GM12878 (cell line): ENCODE results near the gene RCAN1. TPM values are rescaled to one million over a fixed set of nuclear protein-coding genes. Genes with fewer than 3 reads are reported as not detected.

Experiments
- ATAC-seq: fragments of 200-7000 bp; cut with Tn5 transposase; 3 replicates; pipeline ENCODE4 v1.9.1; 2020; ENCODE audit warnings: mild to moderate bottlenecking, moderate library complexity
- BruUV-seq: library from RNA; stranded (reverse); fragments of 400-500 nt; replicated peaks from 2 replicates; lab custom pipeline; 2021; lab: Mats Ljungman, UMichigan
- CTCF ChIA-PET: fragments of 300-600 bp; sonication (Branson Sonifier 250); formaldehyde crosslinking; extraction: SDS; loops from one replicate; lab custom pipeline; 2021; ENCODE audit warnings: inconsistent platforms; lab: Yijun Ruan, JAX
- POLR2A ChIA-PET: fragments of 350-600 bp; formaldehyde crosslinking; extraction: SDS; loops from one replicate; lab custom pipeline; 2021; ENCODE audit warnings: inconsistent platforms; lab: Charles Lee
- RAD21 ChIA-PET: fragments of 300-600 bp; sonication (Branson Sonifier 250); formaldehyde crosslinking; loops from one replicate; lab custom pipeline; 2023; ENCODE audit warnings: antibody characterized with exemption; ENCODE audit not compliant: unreplicated experiment; lab: Charles Lee
- SMC1A ChIA-PET: fragments of 300-600 bp; sonication (Branson Sonifier 250); formaldehyde crosslinking; loops from one replicate; lab custom pipeline; 2023; ENCODE audit not compliant: unreplicated experiment, uncharacterized antibody; lab: Charles Lee
- DNase-seq: peaks from one replicate; pipeline ENCODE4 v3.0.0-alpha.2; 2011; ENCODE audit warnings: low read depth, low spot score
- FAIRE-seq: peaks from 3 replicates; lab custom pipeline; 2011; peaks lifted over from hg19 to GRCh38; lab: Jason Lieb, UNC
- H2AFZ ChIP-seq: 2 replicates; pipeline ENCODE4 v1.6.0; 2011; ENCODE audit warnings: low read depth, low read length, control low read depth; ENCODE audit not compliant: control insufficient read depth
- H3K27ac ChIP-seq: 2 replicates; pipeline ENCODE4 v1.5.1; 2011; ENCODE audit warnings: control low read depth; ENCODE audit not compliant: control insufficient read depth, insufficient read depth
- H3K27me3 ChIP-seq, 2 experiments: replicated peaks in 1 of 2; 2 replicates each; pipeline versions ENCODE4 v1.6.0 to v1.6.1; 2011; ENCODE audit warnings: low read length in 1 of 2; ENCODE audit not compliant: control insufficient read depth in 2 of 2, insufficient read depth in 2 of 2
- H3K36me3 ChIP-seq, 2 experiments: 2 replicates each; pipeline ENCODE4 v1.5.1; 2011; ENCODE audit warnings: low read length in 1 of 2; ENCODE audit not compliant: control insufficient read depth in 2 of 2, insufficient read depth in 2 of 2
- H3K4me1 ChIP-seq: 2 replicates; pipeline ENCODE4 v1.6.1; 2011; ENCODE audit warnings: mild to moderate bottlenecking, low read length, moderate library complexity, mixed read lengths; ENCODE audit not compliant: control insufficient read depth, insufficient read depth
- H3K4me2 ChIP-seq: 2 replicates; pipeline ENCODE4 v1.6.0; 2011; ENCODE audit warnings: control low read depth; ENCODE audit not compliant: control insufficient read depth, insufficient read depth
- H3K4me3 ChIP-seq: fragments of 200-600 bp; sonication (generic); 2 replicates; pipeline ENCODE4 v1.5.1; 2016
- H3K79me2 ChIP-seq: 2 replicates; pipeline ENCODE4 v1.6.0; 2011; ENCODE audit warnings: low read length; ENCODE audit not compliant: control insufficient read depth, insufficient read depth
- H3K9ac ChIP-seq: 2 replicates; pipeline ENCODE4 v1.8.0; 2011; ENCODE audit warnings: low read length, control low read depth, mixed read lengths; ENCODE audit not compliant: control insufficient read depth, insufficient read depth
- H3K9me3 ChIP-seq: replicated peaks from 3 replicates; pipeline ENCODE4 v1.5.1; 2011; ENCODE audit warnings: mild to moderate bottlenecking, low read length; ENCODE audit not compliant: control insufficient read depth, insufficient read depth
- H4K20me1 ChIP-seq: 2 replicates; pipeline ENCODE4 v1.6.0; 2011; ENCODE audit not compliant: control insufficient read depth, insufficient read depth
- CEBPB ChIP-seq, 2 experiments: fragments of 150-350 bp in 1 of 2; IDR thresholded peaks; 2 replicates each; pipeline ENCODE4 v1.6.1; 2012 to 2014; ENCODE audit warnings: low read depth in 2 of 2, low read length in 2 of 2, borderline replicate concordance in 1 of 2, inconsistent platforms in 1 of 2
- FOS ChIP-seq: IDR thresholded peaks from 3 replicates; pipeline ENCODE4 v1.6.1; 2011; ENCODE audit warnings: borderline replicate concordance; ENCODE audit not compliant: insufficient read length; ENCODE audit errors: extremely low read depth
- GATAD2B ChIP-seq: fragments of 450-650 bp; conservative IDR thresholded peaks from 2 replicates; pipeline ENCODE4 v1.6.1; 2017; ENCODE audit warnings: low read depth, mild to moderate bottlenecking, moderate library complexity
- RFX5 ChIP-seq: IDR thresholded peaks from 2 replicates; pipeline ENCODE4 v1.6.1; 2011; ENCODE audit warnings: low read depth, low read length, improper control_type of control experiment
- TARDBP ChIP-seq: IDR thresholded peaks from 2 replicates; pipeline ENCODE4 v1.6.1; 2016; ENCODE audit warnings: borderline replicate concordance
- TCF12 ChIP-seq: IDR thresholded peaks from 2 replicates; pipeline ENCODE4 v1.6.1; 2011; ENCODE audit warnings: low read depth, mild to moderate bottlenecking, low read length
- TCF3 ChIP-seq: IDR thresholded peaks from 2 replicates; pipeline ENCODE4 v1.6.1; 2012; ENCODE audit warnings: low read depth, mild to moderate bottlenecking, low read length, borderline replicate concordance; ENCODE audit not compliant: insufficient read depth
- ZNF274 ChIP-seq: IDR thresholded peaks from one replicate; pipeline ENCODE4 v1.8.0; 2011; ENCODE audit not compliant: insufficient read length, insufficient read depth
- ZNF384 ChIP-seq: IDR thresholded peaks from 2 replicates; pipeline ENCODE4 v1.6.1; 2012; ENCODE audit warnings: low read depth, mild to moderate bottlenecking, low read length, improper control_type of control experiment, borderline replicate concordance
- WGBS: methylation state at CpG from one replicate; pipeline ENCODE4 v1.1.6; 2016; ENCODE audit warnings: low lambda C conversion rate; ENCODE audit not compliant: insufficient replicate concordance, insufficient coverage; ENCODE audit errors: missing lambda C conversion rate; 5-methylcytosine and 5-hydroxymethylcytosine counted together
- in situ Hi-C: fragments of 300-500 bp; cut with MboI; formaldehyde crosslinking; loops from 9 replicates; pipeline ENCODE4 v1.14.3; 2018; ENCODE audit warnings: mixed read lengths
- intact Hi-C: fragments of 100-400 bp; cut with micrococcal nuclease; formaldehyde crosslinking; loops from one replicate; pipeline ENCODE4 v1.14.2; 2022; ENCODE audit not compliant: unreplicated experiment
- polyA plus RNA-seq, 11 experiments: library from polyadenylated mRNA; depleted of rRNA in 4 of 11; unstranded in 6 of 11; stranded (reverse) in 5 of 11; fragments of >200 nt; fragmentation: Nextera tagmentation in 4 of 11; fragmentation: Illumina TruSeq in 1 of 11; extraction: Ambion mirVana in 4 of 11; extraction: Trizol in 1 of 11; gene quantifications; 1 replicate in 1 of 11; 2 replicates in 10 of 11; pipeline versions ENCODE4 v1.2.1 to v1.2.3, GENCODE V29; 2011 to 2016; ENCODE audit warnings: inconsistent platforms in 2 of 11, missing spikeins in 2 of 11, low read depth in 1 of 11
- total RNA-seq, 4 experiments: library from RNA; depleted of rRNA in 3 of 4; stranded (reverse); fragments of >200 nt in 3 of 4; fragmentation: Illumina TruSeq in 1 of 4; extraction: Trizol in 1 of 4; gene quantifications; 2 replicates each; pipeline versions ENCODE4 v1.2.1 to v1.2.3, GENCODE V29; 2013 to 2021
- TF ChIP-seq, protein P1 (sequence below): fragments of 450-650 bp; IDR thresholded peaks from 2 replicates; pipeline ENCODE4 v1.6.1; 2017; ENCODE audit warnings: mild to moderate bottlenecking, moderate library complexity
- TF ChIP-seq, protein P2 (sequence below): IDR thresholded peaks from 2 replicates; pipeline ENCODE4 v1.6.1; 2012; ENCODE audit warnings: low read depth, low read length, improper control_type of control experiment
- TF ChIP-seq, protein P3 (sequence below): fragments of 450-650 bp; IDR thresholded peaks from 2 replicates; pipeline ENCODE4 v1.6.1; 2017; ENCODE audit warnings: mild to moderate bottlenecking, low read depth, inconsistent platforms; ENCODE audit not compliant: poor library complexity, severe bottlenecking
- TF ChIP-seq, protein P4 (sequence below): fragments of 450-650 bp; formaldehyde crosslinking; IDR thresholded peaks from 2 replicates; pipeline ENCODE4 v1.4.0; 2022; ENCODE audit warnings: mild to moderate bottlenecking, moderate library complexity

RCAN1 gene
- total and polyA plus RNA-seq, 10 of the 15 experiments (the other 5 are each of a cell fraction or from before 2014, with no cell fraction given): 2.8 to 12.9 (median 10.5) TPM

DNA sequence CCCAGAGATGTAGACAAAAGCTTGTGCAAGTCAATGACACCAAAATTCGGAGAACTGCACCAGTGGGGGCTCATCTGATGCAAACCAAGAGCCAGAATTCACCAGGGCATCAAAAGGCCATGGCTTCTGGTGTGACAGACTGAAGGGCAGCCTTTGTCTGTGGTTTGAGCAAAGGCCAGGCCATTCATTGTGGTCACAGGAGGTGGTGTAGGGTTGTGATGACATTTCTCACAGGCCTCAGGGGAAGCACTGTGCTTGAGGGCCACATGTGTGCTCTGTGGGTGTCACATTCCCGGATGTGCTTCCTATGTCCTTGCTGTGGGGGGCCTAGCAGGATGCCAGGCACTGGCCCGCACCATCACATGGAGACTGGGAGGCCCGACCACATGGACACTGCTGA lies 80.4 kb downstream of the RCAN1 start:
- in situ Hi-C loops: no loop called here
- Histone ChIP-seq H2AFZ (no peak overlapping the region), H3K9ac (no peak overlapping the region), H4K20me1 (no peaks in the 10 kb centered on the region), H3K9me3 (no peaks in the 10 kb centered on the region), H3K4me3 (no peak overlapping the region), H3K27me3 (no peaks in the 10 kb centered on the region), H3K79me2 (no peaks in the 10 kb centered on the region), H3K4me2 (no peak overlapping the region), H3K27ac (no peak overlapping the region), H3K36me3 (no peaks in the 10 kb centered on the region), H3K4me1 (peaks cover 12% of the 10 kb centered on the region)
- BruUV-seq: no TSS peak
- CTCF ChIA-PET: interaction anchor here (0.9 kb wide), 1 partner anchor 68 kb away, joined by 3 read pairs; no protein-coding TSS in a partner anchor
- FAIRE-seq: peak; percentile 92
- SMC1A ChIA-PET: interaction anchor here (0.7 to 1.1 kb wide), 3 partner anchors 10 to 27 kb away, joined by 3 to 4 read pairs (median 3); no protein-coding TSS in a partner anchor
- RAD21 ChIA-PET: no interaction called here
- no peak for DNase-seq
- POLR2A ChIA-PET: no interaction called here
- ATAC-seq: peak; percentile 98
- intact Hi-C loops: no loop called here
- 55% methylated on average over 4 of the region's 4 CpGs for WGBS
- no peak for TF ChIP-seq RFX5
- TF ChIP-seq, protein P1, sequence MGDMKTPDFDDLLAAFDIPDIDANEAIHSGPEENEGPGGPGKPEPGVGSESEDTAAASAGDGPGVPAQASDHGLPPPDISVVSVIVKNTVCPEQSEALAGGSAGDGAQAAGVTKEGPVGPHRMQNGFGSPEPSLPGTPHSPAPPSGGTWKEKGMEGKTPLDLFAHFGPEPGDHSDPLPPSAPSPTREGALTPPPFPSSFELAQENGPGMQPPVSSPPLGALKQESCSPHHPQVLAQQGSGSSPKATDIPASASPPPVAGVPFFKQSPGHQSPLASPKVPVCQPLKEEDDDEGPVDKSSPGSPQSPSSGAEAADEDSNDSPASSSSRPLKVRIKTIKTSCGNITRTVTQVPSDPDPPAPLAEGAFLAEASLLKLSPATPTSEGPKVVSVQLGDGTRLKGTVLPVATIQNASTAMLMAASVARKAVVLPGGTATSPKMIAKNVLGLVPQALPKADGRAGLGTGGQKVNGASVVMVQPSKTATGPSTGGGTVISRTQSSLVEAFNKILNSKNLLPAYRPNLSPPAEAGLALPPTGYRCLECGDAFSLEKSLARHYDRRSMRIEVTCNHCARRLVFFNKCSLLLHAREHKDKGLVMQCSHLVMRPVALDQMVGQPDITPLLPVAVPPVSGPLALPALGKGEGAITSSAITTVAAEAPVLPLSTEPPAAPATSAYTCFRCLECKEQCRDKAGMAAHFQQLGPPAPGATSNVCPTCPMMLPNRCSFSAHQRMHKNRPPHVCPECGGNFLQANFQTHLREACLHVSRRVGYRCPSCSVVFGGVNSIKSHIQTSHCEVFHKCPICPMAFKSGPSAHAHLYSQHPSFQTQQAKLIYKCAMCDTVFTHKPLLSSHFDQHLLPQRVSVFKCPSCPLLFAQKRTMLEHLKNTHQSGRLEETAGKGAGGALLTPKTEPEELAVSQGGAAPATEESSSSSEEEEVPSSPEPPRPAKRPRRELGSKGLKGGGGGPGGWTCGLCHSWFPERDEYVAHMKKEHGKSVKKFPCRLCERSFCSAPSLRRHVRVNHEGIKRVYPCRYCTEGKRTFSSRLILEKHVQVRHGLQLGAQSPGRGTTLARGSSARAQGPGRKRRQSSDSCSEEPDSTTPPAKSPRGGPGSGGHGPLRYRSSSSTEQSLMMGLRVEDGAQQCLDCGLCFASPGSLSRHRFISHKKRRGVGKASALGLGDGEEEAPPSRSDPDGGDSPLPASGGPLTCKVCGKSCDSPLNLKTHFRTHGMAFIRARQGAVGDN: no peak
- TF ChIP-seq, protein P2, sequence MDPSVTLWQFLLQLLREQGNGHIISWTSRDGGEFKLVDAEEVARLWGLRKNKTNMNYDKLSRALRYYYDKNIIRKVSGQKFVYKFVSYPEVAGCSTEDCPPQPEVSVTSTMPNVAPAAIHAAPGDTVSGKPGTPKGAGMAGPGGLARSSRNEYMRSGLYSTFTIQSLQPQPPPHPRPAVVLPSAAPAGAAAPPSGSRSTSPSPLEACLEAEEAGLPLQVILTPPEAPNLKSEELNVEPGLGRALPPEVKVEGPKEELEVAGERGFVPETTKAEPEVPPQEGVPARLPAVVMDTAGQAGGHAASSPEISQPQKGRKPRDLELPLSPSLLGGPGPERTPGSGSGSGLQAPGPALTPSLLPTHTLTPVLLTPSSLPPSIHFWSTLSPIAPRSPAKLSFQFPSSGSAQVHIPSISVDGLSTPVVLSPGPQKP: no peak
- no peak for TF ChIP-seq TCF3
- TF ChIP-seq CEBPB (IDR thresholded peaks at IDR 0.05; ENCODE audit: borderline replicate concordance in 1 of 2, low read depth in 2 of 2, low read length in 2 of 2): no peak
- TF ChIP-seq ZNF274: no peak
- no peak for TF ChIP-seq ZNF384
- TF ChIP-seq, protein P3, sequence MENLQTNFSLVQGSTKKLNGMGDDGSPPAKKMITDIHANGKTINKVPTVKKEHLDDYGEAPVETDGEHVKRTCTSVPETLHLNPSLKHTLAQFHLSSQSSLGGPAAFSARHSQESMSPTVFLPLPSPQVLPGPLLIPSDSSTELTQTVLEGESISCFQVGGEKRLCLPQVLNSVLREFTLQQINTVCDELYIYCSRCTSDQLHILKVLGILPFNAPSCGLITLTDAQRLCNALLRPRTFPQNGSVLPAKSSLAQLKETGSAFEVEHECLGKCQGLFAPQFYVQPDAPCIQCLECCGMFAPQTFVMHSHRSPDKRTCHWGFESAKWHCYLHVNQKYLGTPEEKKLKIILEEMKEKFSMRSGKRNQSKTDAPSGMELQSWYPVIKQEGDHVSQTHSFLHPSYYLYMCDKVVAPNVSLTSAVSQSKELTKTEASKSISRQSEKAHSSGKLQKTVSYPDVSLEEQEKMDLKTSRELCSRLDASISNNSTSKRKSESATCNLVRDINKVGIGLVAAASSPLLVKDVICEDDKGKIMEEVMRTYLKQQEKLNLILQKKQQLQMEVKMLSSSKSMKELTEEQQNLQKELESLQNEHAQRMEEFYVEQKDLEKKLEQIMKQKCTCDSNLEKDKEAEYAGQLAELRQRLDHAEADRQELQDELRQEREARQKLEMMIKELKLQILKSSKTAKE: peak; percentile 27
- TF ChIP-seq, protein P4, sequence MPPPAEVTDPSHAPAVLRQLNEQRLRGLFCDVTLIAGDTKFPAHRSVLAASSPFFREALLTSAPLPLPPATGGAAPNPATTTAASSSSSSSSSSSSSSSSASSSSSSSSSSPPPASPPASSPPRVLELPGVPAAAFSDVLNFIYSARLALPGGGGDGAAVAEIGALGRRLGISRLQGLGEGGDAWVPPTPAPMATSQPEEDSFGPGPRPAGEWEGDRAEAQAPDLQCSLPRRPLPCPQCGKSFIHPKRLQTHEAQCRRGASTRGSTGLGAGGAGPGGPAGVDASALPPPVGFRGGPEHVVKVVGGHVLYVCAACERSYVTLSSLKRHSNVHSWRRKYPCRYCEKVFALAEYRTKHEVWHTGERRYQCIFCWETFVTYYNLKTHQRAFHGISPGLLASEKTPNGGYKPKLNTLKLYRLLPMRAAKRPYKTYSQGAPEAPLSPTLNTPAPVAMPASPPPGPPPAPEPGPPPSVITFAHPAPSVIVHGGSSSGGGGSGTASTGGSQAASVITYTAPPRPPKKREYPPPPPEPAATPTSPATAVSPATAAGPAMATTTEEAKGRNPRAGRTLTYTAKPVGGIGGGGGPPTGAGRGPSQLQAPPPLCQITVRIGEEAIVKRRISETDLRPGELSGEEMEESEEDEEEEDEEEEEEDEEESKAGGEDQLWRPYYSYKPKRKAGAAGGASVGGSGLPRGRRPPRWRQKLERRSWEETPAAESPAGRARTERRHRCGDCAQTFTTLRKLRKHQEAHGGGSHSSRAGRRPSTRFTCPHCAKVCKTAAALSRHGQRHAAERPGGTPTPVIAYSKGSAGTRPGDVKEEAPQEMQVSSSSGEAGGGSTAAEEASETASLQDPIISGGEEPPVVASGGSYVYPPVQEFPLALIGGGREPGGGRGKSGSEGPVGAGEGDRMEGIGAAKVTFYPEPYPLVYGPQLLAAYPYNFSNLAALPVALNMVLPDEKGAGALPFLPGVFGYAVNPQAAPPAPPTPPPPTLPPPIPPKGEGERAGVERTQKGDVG (CRISPR knock-in tag): no peak
- TF ChIP-seq FOS: no peak
- TF ChIP-seq GATAD2B: 0 out of 2 replicates have a peak, but pooled peaks have one; percentile 40
- no peak for TF ChIP-seq TCF12
- no peak for TF ChIP-seq TARDBP
